ENCODE measurements around the gene GNAL.

GNAL gene

DNA sequence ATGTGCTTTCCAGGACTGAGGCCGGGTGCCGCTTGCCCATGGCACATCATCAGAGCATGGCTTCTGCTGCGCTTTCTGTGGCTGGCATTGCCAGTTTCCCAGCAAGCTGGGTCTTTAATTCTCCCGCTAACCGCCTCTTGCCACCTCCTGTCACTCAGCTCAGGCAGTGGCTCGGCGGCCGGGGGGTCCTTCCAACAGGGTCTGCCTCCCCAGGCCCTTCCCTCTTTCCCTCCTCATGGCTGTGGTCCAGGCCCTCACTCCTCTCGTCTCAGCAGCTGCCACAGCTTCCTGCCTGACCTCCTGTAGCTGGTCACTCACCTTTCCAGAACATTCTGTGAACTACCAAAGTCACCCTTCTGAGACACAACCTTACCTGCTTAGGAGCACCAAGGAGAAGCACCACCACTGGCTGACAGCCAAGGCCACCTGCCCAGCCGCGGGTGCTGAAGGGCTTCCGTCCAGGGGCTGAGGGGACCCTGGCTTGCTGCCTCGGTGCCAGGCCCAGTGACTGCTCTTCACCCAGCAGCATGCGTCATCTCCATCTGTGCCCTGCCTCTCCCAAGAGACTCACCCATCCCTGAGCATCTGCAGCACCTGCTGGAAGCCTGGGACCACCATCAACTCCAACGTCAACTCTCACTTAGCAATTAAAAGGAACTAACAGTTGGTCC lies 184.7 kb downstream of the GNAL start:
- no peak for DNase-seq (ENCODE audit: low read depth)
- no peak for TF ChIP-seq CTCF (IDR thresholded peaks at IDR 0.05; ENCODE audit: insufficient read depth, low read depth, low read length, missing control alignments)
- no peak overlapping the region for H3K4me3 ChIP-seq (ENCODE audit: low read length)

DNA sequence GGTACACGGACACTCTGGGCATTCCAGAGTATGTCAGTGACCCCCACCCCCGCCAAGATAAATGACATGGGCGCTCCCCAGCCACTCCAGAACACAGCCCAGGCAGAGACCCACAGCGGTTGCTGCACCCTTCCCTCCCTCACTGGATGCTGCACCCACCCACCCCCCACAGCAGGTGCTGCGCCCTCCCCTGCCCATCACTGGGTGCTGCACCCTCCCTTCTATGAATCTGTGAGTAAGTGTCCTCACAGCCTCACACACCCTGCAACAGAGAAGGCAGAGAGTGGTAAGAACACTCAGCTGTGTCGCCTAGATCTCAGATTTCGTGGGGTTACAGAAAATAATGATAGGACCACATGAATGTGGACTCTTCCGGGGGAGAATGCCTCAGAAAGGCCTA lies 185.6 kb downstream of the GNAL start:
- DNase-seq (ENCODE audit: low read depth) = no peak
- TF ChIP-seq CTCF (IDR thresholded peaks at IDR 0.05; ENCODE audit: insufficient read depth, low read depth, low read length, missing control alignments) = no peak
- no peak overlapping the region for H3K4me3 ChIP-seq (ENCODE audit: low read length)

DNA sequence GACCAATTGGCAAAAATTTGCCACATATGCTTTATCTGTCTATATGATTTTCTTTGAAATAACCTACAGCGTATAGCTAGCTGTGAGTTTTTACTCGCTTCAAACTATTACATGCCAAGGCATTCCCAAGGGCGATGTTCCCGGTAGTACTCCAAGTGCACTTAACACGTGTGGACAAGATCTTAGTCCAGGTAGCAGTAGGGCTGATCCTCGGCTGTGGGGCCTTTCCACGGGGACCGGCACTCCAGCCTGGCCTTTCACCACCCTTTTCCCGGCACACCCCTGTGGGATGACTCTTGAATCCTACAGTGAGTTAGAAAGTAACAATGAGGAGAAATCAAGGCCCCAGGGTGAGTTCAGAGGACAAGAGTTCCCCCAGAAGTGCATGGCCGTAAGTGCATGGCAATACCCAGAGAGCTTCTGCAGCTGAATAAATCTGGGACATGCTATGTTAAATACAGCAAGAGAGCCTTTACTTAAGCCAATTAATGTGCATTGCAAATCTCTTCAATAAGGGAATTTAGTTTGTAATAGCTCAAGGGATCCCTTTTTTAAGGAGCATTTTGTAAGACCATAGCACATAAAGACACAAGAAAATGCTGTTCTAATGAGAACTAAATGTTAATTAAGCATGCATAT lies 188.6 kb downstream of the GNAL start:
- no peak overlapping the region for H3K4me3 ChIP-seq (ENCODE audit: low read length)
- TF ChIP-seq CTCF (IDR thresholded peaks at IDR 0.05; ENCODE audit: insufficient read depth, low read depth, low read length, missing control alignments) = no peak
- DNase-seq (ENCODE audit: low read depth) = no peak

DNA sequence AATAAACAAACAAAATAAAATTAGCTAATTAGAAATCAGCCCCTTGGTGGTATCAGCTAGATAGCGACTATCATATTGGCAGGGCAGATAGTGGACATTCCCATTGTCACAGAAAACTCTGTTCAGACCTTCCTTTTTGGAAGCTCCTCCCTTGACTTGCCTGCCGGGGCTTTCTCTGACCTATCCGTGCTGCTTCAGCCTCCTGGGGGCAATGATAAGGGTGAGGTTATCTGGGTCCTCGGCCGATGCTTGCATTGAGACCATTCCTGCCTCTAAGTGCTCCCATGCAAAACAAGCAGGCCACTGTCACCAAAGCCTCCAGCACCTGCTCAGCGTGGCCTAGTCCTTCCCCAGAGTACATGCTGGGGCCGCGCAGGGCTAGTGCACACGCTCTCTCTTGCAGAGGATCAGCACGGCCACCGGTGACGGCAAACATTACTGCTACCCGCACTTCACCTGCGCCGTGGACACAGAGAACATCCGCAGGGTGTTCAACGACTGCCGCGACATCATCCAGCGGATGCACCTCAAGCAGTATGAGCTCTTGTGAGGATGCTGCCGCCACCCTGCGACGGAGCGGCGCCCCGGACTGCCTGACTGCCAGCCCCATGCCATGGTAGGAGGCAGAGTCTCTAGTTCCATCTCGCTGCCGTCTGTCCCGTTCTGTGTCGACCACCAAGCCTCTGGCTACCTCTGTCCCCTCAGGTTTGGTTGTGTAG lies 191.7 kb downstream of the GNAL start:
- no peak for DNase-seq (ENCODE audit: low read depth)
- TF ChIP-seq CTCF (IDR thresholded peaks at IDR 0.05; ENCODE audit: insufficient read depth, low read depth, low read length, missing control alignments) = no peak
- no peak overlapping the region for H3K4me3 ChIP-seq (ENCODE audit: low read length)

DNA sequence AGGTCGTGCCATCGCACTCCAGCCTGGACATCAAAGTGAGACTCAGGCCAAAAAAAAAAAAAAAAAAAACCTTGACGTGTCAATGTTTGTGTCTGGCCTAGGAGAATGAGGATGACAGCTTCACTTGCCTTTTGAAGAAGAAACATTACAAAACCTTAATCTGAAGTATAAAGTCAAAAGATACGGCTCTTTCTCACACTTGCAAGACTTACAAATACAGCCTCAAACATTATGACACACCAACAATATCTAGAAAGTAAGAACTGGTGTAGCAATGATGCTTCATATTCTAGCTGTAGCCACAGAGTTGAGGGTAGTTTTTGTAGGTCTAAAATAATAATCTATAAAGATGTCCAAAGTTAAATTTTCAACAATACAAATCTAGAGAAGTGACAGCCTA lies 193.6 kb downstream of the GNAL start:
- no peak for DNase-seq (ENCODE audit: low read depth)
- TF ChIP-seq CTCF (IDR thresholded peaks at IDR 0.05; ENCODE audit: insufficient read depth, low read depth, low read length, missing control alignments) = no peak
- H3K4me3 ChIP-seq (ENCODE audit: low read length) = no peak overlapping the region

DNA sequence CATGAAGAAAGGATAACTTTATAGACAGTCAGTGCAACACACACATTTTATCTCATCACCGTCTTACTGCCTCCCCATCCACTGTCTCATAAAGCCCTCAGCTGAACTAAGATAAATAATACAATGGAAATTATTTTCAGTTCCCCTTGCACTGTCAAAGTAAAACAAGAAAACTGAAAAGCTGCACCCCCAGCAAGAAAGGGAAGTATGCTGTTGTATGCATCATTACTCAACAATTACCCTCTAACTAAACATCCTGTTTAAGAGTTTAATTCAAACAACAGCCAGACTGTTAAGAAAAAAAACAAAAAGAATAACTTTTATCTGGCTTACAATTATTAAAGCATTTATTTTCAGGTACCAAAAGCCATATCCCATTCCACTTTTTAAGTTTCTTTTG lies 194.1 kb downstream of the GNAL start:
- TF ChIP-seq CTCF (IDR thresholded peaks at IDR 0.05; ENCODE audit: insufficient read depth, low read depth, low read length, missing control alignments) = no peak
- no peak for DNase-seq (ENCODE audit: low read depth)
- no peak overlapping the region for H3K4me3 ChIP-seq (ENCODE audit: low read length)
